ENCODE data around the gene ARHGEF1.

DNA sequence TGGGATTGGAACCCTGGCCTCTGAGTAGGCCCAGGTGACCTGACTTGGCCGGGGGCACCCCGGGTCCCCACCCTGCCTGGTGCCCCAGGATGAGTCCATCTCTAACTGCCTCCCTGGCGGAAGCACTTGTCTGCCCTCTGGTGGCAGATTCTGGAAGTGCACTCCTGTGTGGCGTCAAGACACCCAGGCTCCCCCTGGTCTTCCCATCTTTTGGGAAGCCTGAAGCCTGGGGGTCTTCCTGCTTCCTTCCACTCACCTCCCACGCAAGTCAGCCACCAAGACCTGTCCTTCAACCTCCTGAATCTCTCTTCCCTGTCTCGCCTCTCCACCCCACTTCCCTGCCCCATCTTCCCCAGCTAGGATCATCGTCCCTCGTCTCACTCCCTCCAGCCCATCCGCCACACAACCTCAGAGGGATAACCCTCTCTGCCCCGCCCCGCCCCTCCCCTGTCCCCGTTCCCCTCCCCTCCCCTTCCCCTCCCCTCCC, 68.7 kb downstream of the ARHGEF1 start:
- TF ChIP-seq, protein P1, sequence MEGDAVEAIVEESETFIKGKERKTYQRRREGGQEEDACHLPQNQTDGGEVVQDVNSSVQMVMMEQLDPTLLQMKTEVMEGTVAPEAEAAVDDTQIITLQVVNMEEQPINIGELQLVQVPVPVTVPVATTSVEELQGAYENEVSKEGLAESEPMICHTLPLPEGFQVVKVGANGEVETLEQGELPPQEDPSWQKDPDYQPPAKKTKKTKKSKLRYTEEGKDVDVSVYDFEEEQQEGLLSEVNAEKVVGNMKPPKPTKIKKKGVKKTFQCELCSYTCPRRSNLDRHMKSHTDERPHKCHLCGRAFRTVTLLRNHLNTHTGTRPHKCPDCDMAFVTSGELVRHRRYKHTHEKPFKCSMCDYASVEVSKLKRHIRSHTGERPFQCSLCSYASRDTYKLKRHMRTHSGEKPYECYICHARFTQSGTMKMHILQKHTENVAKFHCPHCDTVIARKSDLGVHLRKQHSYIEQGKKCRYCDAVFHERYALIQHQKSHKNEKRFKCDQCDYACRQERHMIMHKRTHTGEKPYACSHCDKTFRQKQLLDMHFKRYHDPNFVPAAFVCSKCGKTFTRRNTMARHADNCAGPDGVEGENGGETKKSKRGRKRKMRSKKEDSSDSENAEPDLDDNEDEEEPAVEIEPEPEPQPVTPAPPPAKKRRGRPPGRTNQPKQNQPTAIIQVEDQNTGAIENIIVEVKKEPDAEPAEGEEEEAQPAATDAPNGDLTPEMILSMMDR (IDR thresholded peaks at IDR 0.05): peak; percentile 72 to 99 (median 92)
- TF ChIP-seq POLR2A (IDR thresholded peaks at IDR 0.05): no peak

All from body of pancreas (tissue), 4 donors.